ENCODE data around the gene RNF150.
"Not testable (repeated sequence)": the region's sequence is repeated elsewhere in the genome, so short reads cannot be mapped to it uniquely, and the experiment has no call there.

Gene RNF150

GRCh38 chr4:141075553-141075952 is 57.7 kb downstream of the RNF150 start:
- no peak for DNase-seq (ENCODE audit: low read depth)

GRCh38 chr4:141074098-141074878 is 59.0 kb downstream of the RNF150 start:
- no peak for DNase-seq (ENCODE audit: low read depth)

GRCh38 chr4:141066690-141067089 is 66.6 kb downstream of the RNF150 start:
- DNase-seq (ENCODE audit: low read depth) = no peak

GRCh38 chr4:141065872-141066271 is 67.4 kb downstream of the RNF150 start:
- DNase-seq (ENCODE audit: low read depth) = no peak

GRCh38 chr4:141062651-141063050 is 70.6 kb downstream of the RNF150 start:
- DNase-seq (ENCODE audit: low read depth) = no peak

GRCh38 chr4:141058591-141059512 is 74.4 kb downstream of the RNF150 start:
- peak; percentile 73 for DNase-seq (ENCODE audit: low read depth)

- DNase-seq (ENCODE audit: low read depth) = no peak
These were observed 75.7 kb downstream of the RNF150 start for GRCh38 chr4:141057582-141057981.

- DNase-seq (ENCODE audit: low read depth) = no peak
These were observed 76.8 kb downstream of the RNF150 start for GRCh38 chr4:141056473-141056872.

- no peak for DNase-seq (ENCODE audit: low read depth)
These were observed 78.8 kb downstream of the RNF150 start for GRCh38 chr4:141054446-141054845.

- not testable (repeated sequence) for DNase-seq (ENCODE audit: low read depth)
These were observed 82.3 kb downstream of the RNF150 start for GRCh38 chr4:141050999-141051398.

- peak; percentile 67 for DNase-seq (ENCODE audit: low read depth)
These were observed 85.9 kb downstream of the RNF150 start for GRCh38 chr4:141047228-141047884.

GRCh38 chr4:141046255-141046654 is 87.0 kb downstream of the RNF150 start:
- DNase-seq (ENCODE audit: low read depth) = peak; percentile 99

GRCh38 chr4:141045848-141046247 is 87.4 kb downstream of the RNF150 start:
- no peak for DNase-seq (ENCODE audit: low read depth)

- DNase-seq (ENCODE audit: low read depth) = no peak
These were observed 92.2 kb downstream of the RNF150 start for GRCh38 chr4:141041021-141041476.

- no peak for DNase-seq (ENCODE audit: low read depth)
These were observed 94.1 kb downstream of the RNF150 start for GRCh38 chr4:141039156-141039555.

GRCh38 chr4:141038428-141038827 is 94.8 kb downstream of the RNF150 start:
- no peak for DNase-seq (ENCODE audit: low read depth)

GRCh38 chr4:141037446-141037845 is 95.8 kb downstream of the RNF150 start:
- DNase-seq (ENCODE audit: low read depth) = no peak

- no peak for DNase-seq (ENCODE audit: low read depth)
These were observed 96.5 kb downstream of the RNF150 start for GRCh38 chr4:141036786-141037185.

- no peak for DNase-seq (ENCODE audit: low read depth)
These were observed 97.3 kb downstream of the RNF150 start for GRCh38 chr4:141035920-141036319.

GRCh38 chr4:141028024-141028529 is 105.2 kb downstream of the RNF150 start:
- DNase-seq (ENCODE audit: low read depth) = no peak

- DNase-seq (ENCODE audit: low read depth) = no peak
These were observed 105.8 kb downstream of the RNF150 start for GRCh38 chr4:141027421-141027820.

- no peak for DNase-seq (ENCODE audit: low read depth)
These were observed 106.4 kb downstream of the RNF150 start for GRCh38 chr4:141026900-141027299.

Measured in non-pigmented ciliary epithelial cell (primary cell).